ENCODE data around the gene BDNF. TPM values are rescaled to one million over a fixed set of nuclear protein-coding genes. Genes with fewer than 3 reads are reported as not detected.

Gene BDNF
- total and polyA plus RNA-seq, 2 donors (not counting 1 experiment from before 2014, with no cell fraction given) = not detected

DNA sequence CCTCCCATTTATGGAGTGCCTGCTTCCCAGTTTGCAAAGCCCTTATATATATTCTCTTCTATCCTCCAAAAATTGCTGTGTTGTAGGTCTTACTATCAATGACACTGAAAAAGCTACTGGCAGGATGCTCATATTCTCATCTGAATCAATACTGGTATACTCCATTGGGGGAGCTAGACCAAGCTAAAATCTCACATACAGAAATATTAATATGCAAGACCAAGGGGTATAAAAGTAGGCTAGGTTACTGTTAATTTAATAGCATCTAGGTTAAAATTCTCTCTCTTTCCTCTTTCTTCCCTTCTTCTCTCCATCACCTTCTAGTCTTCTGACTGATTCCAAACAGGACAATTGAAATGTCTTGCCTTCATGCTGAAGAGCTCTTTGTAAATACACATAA lies 17.1 kb upstream of the BDNF start:
- H3K9ac ChIP-seq (ENCODE audit: low read length) = no peak overlapping the region
- H3K4me1 ChIP-seq (ENCODE audit: control insufficient read depth in 2 of 2, insufficient read depth in 2 of 2, low read length in 2 of 2) = peaks cover 4 to 6% of the 10 kb centered on the region in 2 donors
- Mint-ChIP-seq H3K27ac (no peak overlapping the region), H3K9me3 (ENCODE audit: insufficient read depth) (no peaks in the 10 kb centered on the region), H3K4me3 (no peak overlapping the region), H3K27me3 (peaks cover 53% of the 10 kb centered on the region), H3K4me1 (peaks cover 6% of the 10 kb centered on the region)
- peaks cover 0 to 26% (median 0%) of the 10 kb centered on the region in 3 donors for H3K9me3 ChIP-seq (ENCODE audit: control extremely low read depth in 1 of 3, control insufficient read depth in 2 of 3, insufficient read depth in 1 of 3, low read length in 2 of 3)
- no peaks in the 10 kb centered on the region for H3K79me2 ChIP-seq (ENCODE audit: control insufficient read depth, insufficient read depth, low read length)
- H3K27me3 ChIP-seq (replicated peaks in 1 of 4; ENCODE audit: control extremely low read depth in 1 of 4, control insufficient read depth in 3 of 4, insufficient read depth in 4 of 4, low read length in 3 of 4) = peaks cover 0 to 43% (median 34%) of the 10 kb centered on the region in 4 experiments
- intact Hi-C loops (cut with micrococcal nuclease) = no loop called here
- ChIA-PET CTCF (interaction anchor here (0.8 to 2.6 kb wide), 2 partner anchors 10 to 12 kb away, joined by 4 to 6 read pairs; no protein-coding TSS in a partner anchor), POLR2A (no interaction called here)
- DNase-seq = no peak
- TF ChIP-seq, protein P1, sequence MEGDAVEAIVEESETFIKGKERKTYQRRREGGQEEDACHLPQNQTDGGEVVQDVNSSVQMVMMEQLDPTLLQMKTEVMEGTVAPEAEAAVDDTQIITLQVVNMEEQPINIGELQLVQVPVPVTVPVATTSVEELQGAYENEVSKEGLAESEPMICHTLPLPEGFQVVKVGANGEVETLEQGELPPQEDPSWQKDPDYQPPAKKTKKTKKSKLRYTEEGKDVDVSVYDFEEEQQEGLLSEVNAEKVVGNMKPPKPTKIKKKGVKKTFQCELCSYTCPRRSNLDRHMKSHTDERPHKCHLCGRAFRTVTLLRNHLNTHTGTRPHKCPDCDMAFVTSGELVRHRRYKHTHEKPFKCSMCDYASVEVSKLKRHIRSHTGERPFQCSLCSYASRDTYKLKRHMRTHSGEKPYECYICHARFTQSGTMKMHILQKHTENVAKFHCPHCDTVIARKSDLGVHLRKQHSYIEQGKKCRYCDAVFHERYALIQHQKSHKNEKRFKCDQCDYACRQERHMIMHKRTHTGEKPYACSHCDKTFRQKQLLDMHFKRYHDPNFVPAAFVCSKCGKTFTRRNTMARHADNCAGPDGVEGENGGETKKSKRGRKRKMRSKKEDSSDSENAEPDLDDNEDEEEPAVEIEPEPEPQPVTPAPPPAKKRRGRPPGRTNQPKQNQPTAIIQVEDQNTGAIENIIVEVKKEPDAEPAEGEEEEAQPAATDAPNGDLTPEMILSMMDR (IDR thresholded peaks at IDR 0.05) = no peak
- no peak for TF ChIP-seq EZH2 (IDR thresholded peaks at IDR 0.05; ENCODE audit: borderline replicate concordance, insufficient read depth, low read depth, low read length, poor library complexity, severe bottlenecking)
- no peak overlapping the region for H3K4me2 ChIP-seq (replicated peaks; ENCODE audit: low read depth, low read length, poor library complexity, severe bottlenecking)
- no peak overlapping the region for H2AFZ ChIP-seq (ENCODE audit: insufficient read depth, low read depth, low read length, poor library complexity, severe bottlenecking)
- H3K36me3 ChIP-seq (replicated peaks in 1 of 2; ENCODE audit: control extremely low read depth in 1 of 2, control insufficient read depth in 1 of 2, extremely low read depth in 1 of 2, insufficient read depth in 2 of 2, low read length in 1 of 2) = no peaks in the 10 kb centered on the region
- no peak overlapping the region for H3K4me3 ChIP-seq (ENCODE audit: control extremely low read depth in 1 of 5, extremely low read depth in 1 of 5, insufficient read depth in 1 of 5, low read depth in 2 of 5, low read length in 4 of 5)
- ATAC-seq (ENCODE audit: low read depth) = no peak
- H4K20me1 ChIP-seq (ENCODE audit: control insufficient read depth, insufficient read depth, low read length, poor library complexity, severe bottlenecking) = no peaks in the 10 kb centered on the region
- no peak overlapping the region for H3K27ac ChIP-seq (ENCODE audit: low read length in 2 of 2)

DNA sequence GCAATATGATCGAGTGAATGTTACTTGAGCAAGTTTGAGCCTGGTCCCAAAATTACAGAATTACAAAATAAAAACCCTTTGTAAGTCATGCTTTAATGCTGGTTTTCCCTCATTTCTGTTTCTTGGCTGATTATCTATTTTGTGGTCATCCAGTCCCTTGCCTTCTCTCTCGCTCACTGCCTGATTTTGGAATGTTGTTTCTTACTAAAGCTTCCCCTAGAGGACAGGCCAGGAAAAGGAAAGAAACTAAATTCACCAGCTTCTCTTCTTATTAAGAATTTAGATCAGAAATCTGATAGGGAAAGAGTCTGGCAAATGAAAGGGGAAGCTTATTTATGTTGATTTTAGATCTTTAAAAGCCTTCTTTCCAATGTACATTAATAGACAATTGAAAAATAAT lies 16.6 kb upstream of the BDNF start:
- no peak overlapping the region for H3K27ac Mint-ChIP-seq
- CTCF ChIA-PET = interaction anchor here (2.6 kb wide), 1 partner anchor 10 kb away, joined by 6 read pairs; no protein-coding TSS in a partner anchor
- no CpG with 5 or more reads among the region's 2 CpGs for WGBS (ENCODE audit: insufficient coverage)

More for the DNA sequence above, 16.6 kb upstream of the BDNF start:
- Histone ChIP-seq H3K79me2 (ENCODE audit: control insufficient read depth, insufficient read depth, low read length) (no peaks in the 10 kb centered on the region), H3K27me3 (replicated peaks in 1 of 4; ENCODE audit: control extremely low read depth in 1 of 4, control insufficient read depth in 3 of 4, insufficient read depth in 4 of 4, low read length in 3 of 4) (peaks cover 0 to 38% (median 31%) of the 10 kb centered on the region in 4 experiments), H3K9ac (ENCODE audit: low read length) (no peak overlapping the region), H3K9me3 (ENCODE audit: control extremely low read depth in 1 of 3, control insufficient read depth in 2 of 3, insufficient read depth in 1 of 3, low read length in 2 of 3) (peaks cover 0 to 20% (median 0%) of the 10 kb centered on the region in 3 donors), H3K27ac (ENCODE audit: low read length in 2 of 2) (no peak overlapping the region), H3K4me2 (replicated peaks; ENCODE audit: low read depth, low read length, poor library complexity, severe bottlenecking) (no peak overlapping the region), H4K20me1 (ENCODE audit: control insufficient read depth, insufficient read depth, low read length, poor library complexity, severe bottlenecking) (no peaks in the 10 kb centered on the region), H3K4me1 (ENCODE audit: control insufficient read depth in 2 of 2, insufficient read depth in 2 of 2, low read length in 2 of 2) (peaks cover 0 to under 1% of the 10 kb centered on the region in 2 donors), H3K36me3 (replicated peaks in 1 of 2; ENCODE audit: control extremely low read depth in 1 of 2, control insufficient read depth in 1 of 2, extremely low read depth in 1 of 2, insufficient read depth in 2 of 2, low read length in 1 of 2) (no peaks in the 10 kb centered on the region), H2AFZ (ENCODE audit: insufficient read depth, low read depth, low read length, poor library complexity, severe bottlenecking) (no peak overlapping the region), H3K4me3 (ENCODE audit: control extremely low read depth in 1 of 5, extremely low read depth in 1 of 5, insufficient read depth in 1 of 5, low read depth in 2 of 5, low read length in 4 of 5) (no peak overlapping the region)
- Mint-ChIP-seq H3K27me3 (peaks cover 49% of the 10 kb centered on the region), H3K4me1 (peaks cover 2% of the 10 kb centered on the region), H3K9me3 (ENCODE audit: insufficient read depth) (no peaks in the 10 kb centered on the region), H3K4me3 (no peak overlapping the region)
- POLR2A ChIA-PET = no interaction called here
- ATAC-seq (ENCODE audit: low read depth) = no peak
- TF ChIP-seq EZH2 (IDR thresholded peaks at IDR 0.05; ENCODE audit: borderline replicate concordance, insufficient read depth, low read depth, low read length, poor library complexity, severe bottlenecking) = no peak
- TF ChIP-seq, protein P1 (IDR thresholded peaks at IDR 0.05) = no peak
- no peak for DNase-seq
- intact Hi-C loops (cut with micrococcal nuclease) = no loop called here

Measured in B cell (primary cell).